AG10803 (cell line): Measurements from ENCODE around the gene CTSD.

Experiments
- DNase-seq: peaks from one replicate; pipeline ENCODE4 v3.0.0; 2010; ENCODE audit warnings: low read depth
- H3K4me3 ChIP-seq: 2 replicates; pipeline ENCODE4 v1.5.1; 2011; ENCODE audit warnings: mild to moderate bottlenecking, low read length, control low read depth
- CTCF ChIP-seq: conservative IDR thresholded peaks from 2 replicates; pipeline ENCODE4 v1.5.1; 2011; ENCODE audit warnings: mild to moderate bottlenecking, low read length, control low read depth, inconsistent platforms

Gene CTSD

GRCh38 chr11:1742869-1743584 is 20.7 kb downstream of the CTSD start:
- DNase-seq: no peak
- no peak overlapping the region for H3K4me3 ChIP-seq
- no peak for TF ChIP-seq CTCF

GRCh38 chr11:1742371-1742770 is 21.4 kb downstream of the CTSD start:
- DNase-seq: no peak
- no peak for TF ChIP-seq CTCF
- H3K4me3 ChIP-seq: no peak overlapping the region

GRCh38 chr11:1741741-1742140 is 22.0 kb downstream of the CTSD start:
- H3K4me3 ChIP-seq: no peak overlapping the region
- no peak for TF ChIP-seq CTCF
- DNase-seq: no peak

- no peak for DNase-seq
- H3K4me3 ChIP-seq: no peak overlapping the region
- no peak for TF ChIP-seq CTCF
Observed at GRCh38 chr11:1740786-1741530, 22.8 kb downstream of the CTSD start.

GRCh38 chr11:1739576-1739975 is 24.2 kb downstream of the CTSD start:
- H3K4me3 ChIP-seq: no peak overlapping the region
- TF ChIP-seq CTCF: no peak
- no peak for DNase-seq

GRCh38 chr11:1738380-1738779 is 25.3 kb downstream of the CTSD start:
- TF ChIP-seq CTCF: no peak
- DNase-seq: no peak
- H3K4me3 ChIP-seq: no peak overlapping the region
